GM23338 (cell line): ENCODE data around the gene LPGAT1. TPM values are rescaled to one million over a fixed set of nuclear protein-coding genes. Genes with fewer than 3 reads are reported as not detected.

Source experiments
- ATAC-seq: fragments of 200-7000 bp; cut with Tn5 transposase; 3 replicates; pipeline ENCODE4 v1.9.1; 2020
- DNase-seq: peaks from one replicate; pipeline ENCODE4 v3.0.0-alpha.2; 2015; ENCODE audit warnings: low spot score
- H2AFZ ChIP-seq: fragments of 200-600 bp; sonication (generic); 2 replicates; pipeline ENCODE4 v1.8.0; 2016; ENCODE audit warnings: antibody characterized with exemption, mild to moderate bottlenecking, moderate library complexity
- H3F3A ChIP-seq: fragments of 200-600 bp; sonication (generic); replicated peaks from 2 replicates; pipeline ENCODE4 v1.8.0; 2017; ENCODE audit warnings: antibody characterized with exemption, mixed run types, low read depth
- H3K27ac ChIP-seq: fragments of 200-600 bp; sonication (generic); 2 replicates; pipeline ENCODE4 v1.6.1; 2016; ENCODE audit warnings: low read depth
- H3K27me3 ChIP-seq: fragments of 200-600 bp; sonication (generic); 2 replicates; pipeline ENCODE4 v1.8.0; 2016; ENCODE audit warnings: mild to moderate bottlenecking, mixed run types, moderate library complexity; ENCODE audit not compliant: insufficient read depth
- H3K36me3 ChIP-seq: fragments of 200-600 bp; sonication (generic); 2 replicates; pipeline ENCODE4 v1.8.0; 2016; ENCODE audit warnings: mild to moderate bottlenecking; ENCODE audit not compliant: insufficient read depth
- H3K4me1 ChIP-seq: fragments of 200-600 bp; sonication (generic); 2 replicates; pipeline ENCODE4 v1.8.0; 2016; ENCODE audit warnings: mild to moderate bottlenecking, moderate library complexity; ENCODE audit not compliant: insufficient read depth
- H3K4me2 ChIP-seq: fragments of 200-600 bp; sonication (generic); 2 replicates; pipeline ENCODE4 v1.7.1; 2017; ENCODE audit warnings: mixed run types
- H3K4me3 ChIP-seq: fragments of 200-600 bp; sonication (generic); 2 replicates; pipeline ENCODE4 v1.6.1; 2016; ENCODE audit warnings: mixed run types
- H3K79me2 ChIP-seq: fragments of 200-600 bp; sonication (generic); replicated peaks from 2 replicates; pipeline ENCODE4 v1.8.0; 2017; ENCODE audit warnings: mild to moderate bottlenecking; ENCODE audit not compliant: insufficient read depth
- H3K9me2 ChIP-seq: fragments of 200-600 bp; sonication (generic); 2 replicates; pipeline ENCODE4 v1.8.0; 2017; ENCODE audit not compliant: insufficient read depth
- H4K20me1 ChIP-seq: fragments of 200-600 bp; sonication (generic); replicated peaks from 2 replicates; pipeline ENCODE4 v1.8.0; 2017; ENCODE audit warnings: mild to moderate bottlenecking; ENCODE audit not compliant: insufficient read depth
- H3K27ac Mint-ChIP-seq: 2 replicates; pipeline ENCODE4 v1.8.0; 2020; ENCODE audit warnings: inconsistent platforms, mild to moderate bottlenecking, moderate library complexity, mixed read lengths
- H3K27me3 Mint-ChIP-seq: 3 replicates; pipeline ENCODE4 v1.8.0; 2022; ENCODE audit warnings: low read depth, mild to moderate bottlenecking, moderate library complexity, mixed read lengths, inconsistent platforms; ENCODE audit not compliant: insufficient read depth, poor library complexity
- H3K36me3 Mint-ChIP-seq: 3 replicates; pipeline ENCODE4 v1.8.0; 2021; ENCODE audit warnings: low read depth, mild to moderate bottlenecking, inconsistent platforms, moderate library complexity, mixed read lengths
- H3K4me1 Mint-ChIP-seq: 3 replicates; pipeline ENCODE4 v1.8.0; 2020; ENCODE audit warnings: mild to moderate bottlenecking, inconsistent platforms, mixed read lengths
- H3K4me3 Mint-ChIP-seq: 3 replicates; pipeline ENCODE4 v1.8.0; 2021; ENCODE audit warnings: moderate library complexity, mild to moderate bottlenecking, inconsistent platforms, mixed read lengths
- H3K9me3 Mint-ChIP-seq: 3 replicates; pipeline ENCODE4 v1.8.0; 2020; ENCODE audit warnings: moderate library complexity, mild to moderate bottlenecking, inconsistent platforms, mixed read lengths
- CREB1 ChIP-seq: fragments of 250-450 bp; sonication (Bioruptor Pico); IDR thresholded peaks from 2 replicates; pipeline ENCODE4 v1.5.0; 2020; ENCODE audit warnings: low read depth, mild to moderate bottlenecking, moderate library complexity
- ETS1 ChIP-seq: IDR thresholded peaks from 2 replicates; pipeline ENCODE4 v1.6.1; 2016; ENCODE audit warnings: antibody characterized with exemption
- EZH2 ChIP-seq: fragments of 200-600 bp; sonication (generic); IDR thresholded peaks from one replicate; pipeline ENCODE4 v1.8.0; 2017; ENCODE audit warnings: antibody characterized with exemption, mild to moderate bottlenecking, low read depth; ENCODE audit not compliant: unreplicated experiment
- EZH2phosphoT487 ChIP-seq: fragments of 200-600 bp; sonication (generic); IDR thresholded peaks from one replicate; pipeline ENCODE4 v1.8.1; 2018; ENCODE audit warnings: antibody characterized with exemption; ENCODE audit not compliant: unreplicated experiment
- JUNB ChIP-seq: IDR thresholded peaks from one replicate; pipeline ENCODE4 v1.6.1; 2016; ENCODE audit warnings: antibody characterized with exemption; ENCODE audit not compliant: unreplicated experiment
- NANOG ChIP-seq: IDR thresholded peaks from 2 replicates; pipeline ENCODE4 v1.6.1; 2016; ENCODE audit warnings: antibody characterized with exemption, borderline replicate concordance
- POLR2AphosphoS5 ChIP-seq: IDR thresholded peaks from 2 replicates; pipeline ENCODE4 v1.6.1; 2016; ENCODE audit warnings: antibody characterized with exemption, low read depth
- STAT1 ChIP-seq: IDR thresholded peaks from one replicate; pipeline ENCODE4 v1.6.1; 2016; ENCODE audit warnings: antibody characterized with exemption; ENCODE audit not compliant: unreplicated experiment
- ZNF114 ChIP-seq: fragments of 250-450 bp; sonication (Bioruptor Pico); IDR thresholded peaks from 2 replicates; pipeline ENCODE4 v1.5.0; 2020; ENCODE audit warnings: mild to moderate bottlenecking, moderate library complexity
- ZNF331 ChIP-seq: fragments of 250-450 bp; sonication (Bioruptor Pico); IDR thresholded peaks from 2 replicates; pipeline ENCODE4 v1.5.0; 2020; ENCODE audit warnings: low read depth, mild to moderate bottlenecking, moderate library complexity
- polyA plus RNA-seq: library from polyadenylated mRNA; unstranded; fragments of >200 nt; fragmentation: Nextera tagmentation; extraction: Ambion mirVana; gene quantifications from 2 replicates; pipeline ENCODE4 v1.2.1, GENCODE V29; 2016
- total RNA-seq: library from RNA; depleted of rRNA; stranded (reverse); fragments of >200 nt; shearing (Covaris generic); gene quantifications from 2 replicates; pipeline ENCODE4 v1.2.3, GENCODE V29; 2014
- TF ChIP-seq, protein P1 (sequence below), 2 experiments: fragments of 200-600 bp in 1 of 2; sonication (generic) in 1 of 2; conservative IDR thresholded peaks; 2 replicates each; pipeline versions ENCODE4 v1.5.1 to v1.6.1; 2016 to 2017; ENCODE audit warnings: antibody characterized with exemption in 2 of 2, low read depth in 2 of 2, mild to moderate bottlenecking in 2 of 2, moderate library complexity in 1 of 2
- TF ChIP-seq, protein P2 (sequence below): IDR thresholded peaks from one replicate; pipeline ENCODE4 v1.6.1; 2018; ENCODE audit warnings: antibody characterized with exemption; ENCODE audit not compliant: unreplicated experiment
- TF ChIP-seq, protein P3 (sequence below): fragments of 250-450 bp; sonication (Bioruptor Pico); IDR thresholded peaks from 2 replicates; pipeline ENCODE4 v1.5.0; 2020; ENCODE audit warnings: mild to moderate bottlenecking, moderate library complexity

LPGAT1 gene
- total and polyA plus RNA-seq, 2 experiments from 2014 or later: 3.3 to 16.4 TPM

DNA sequence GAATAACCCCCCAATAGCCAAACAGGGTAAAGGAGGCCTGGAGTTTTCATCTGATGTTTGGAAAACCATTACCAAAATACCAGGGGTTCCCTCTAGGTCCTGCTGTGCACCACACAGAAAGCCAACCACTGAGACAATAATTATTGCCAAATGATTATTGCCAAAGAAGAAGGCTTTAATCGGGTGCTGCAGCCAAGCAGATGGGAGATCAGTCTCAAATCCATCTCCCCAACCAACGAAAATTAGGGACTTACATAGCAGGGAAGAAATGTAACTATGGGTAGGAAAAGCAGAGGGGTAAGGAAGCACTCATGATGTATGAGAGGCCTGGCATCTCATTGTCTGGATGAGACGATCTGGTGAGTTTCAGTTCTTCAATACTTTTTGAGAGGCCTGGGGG is 28.8 kb upstream of the LPGAT1 start:
- TF ChIP-seq, protein P1, sequence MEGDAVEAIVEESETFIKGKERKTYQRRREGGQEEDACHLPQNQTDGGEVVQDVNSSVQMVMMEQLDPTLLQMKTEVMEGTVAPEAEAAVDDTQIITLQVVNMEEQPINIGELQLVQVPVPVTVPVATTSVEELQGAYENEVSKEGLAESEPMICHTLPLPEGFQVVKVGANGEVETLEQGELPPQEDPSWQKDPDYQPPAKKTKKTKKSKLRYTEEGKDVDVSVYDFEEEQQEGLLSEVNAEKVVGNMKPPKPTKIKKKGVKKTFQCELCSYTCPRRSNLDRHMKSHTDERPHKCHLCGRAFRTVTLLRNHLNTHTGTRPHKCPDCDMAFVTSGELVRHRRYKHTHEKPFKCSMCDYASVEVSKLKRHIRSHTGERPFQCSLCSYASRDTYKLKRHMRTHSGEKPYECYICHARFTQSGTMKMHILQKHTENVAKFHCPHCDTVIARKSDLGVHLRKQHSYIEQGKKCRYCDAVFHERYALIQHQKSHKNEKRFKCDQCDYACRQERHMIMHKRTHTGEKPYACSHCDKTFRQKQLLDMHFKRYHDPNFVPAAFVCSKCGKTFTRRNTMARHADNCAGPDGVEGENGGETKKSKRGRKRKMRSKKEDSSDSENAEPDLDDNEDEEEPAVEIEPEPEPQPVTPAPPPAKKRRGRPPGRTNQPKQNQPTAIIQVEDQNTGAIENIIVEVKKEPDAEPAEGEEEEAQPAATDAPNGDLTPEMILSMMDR (conservative IDR thresholded peaks at IDR 0.05; ENCODE audit: low read depth in 2 of 2): no peak
- TF ChIP-seq, protein P2, sequence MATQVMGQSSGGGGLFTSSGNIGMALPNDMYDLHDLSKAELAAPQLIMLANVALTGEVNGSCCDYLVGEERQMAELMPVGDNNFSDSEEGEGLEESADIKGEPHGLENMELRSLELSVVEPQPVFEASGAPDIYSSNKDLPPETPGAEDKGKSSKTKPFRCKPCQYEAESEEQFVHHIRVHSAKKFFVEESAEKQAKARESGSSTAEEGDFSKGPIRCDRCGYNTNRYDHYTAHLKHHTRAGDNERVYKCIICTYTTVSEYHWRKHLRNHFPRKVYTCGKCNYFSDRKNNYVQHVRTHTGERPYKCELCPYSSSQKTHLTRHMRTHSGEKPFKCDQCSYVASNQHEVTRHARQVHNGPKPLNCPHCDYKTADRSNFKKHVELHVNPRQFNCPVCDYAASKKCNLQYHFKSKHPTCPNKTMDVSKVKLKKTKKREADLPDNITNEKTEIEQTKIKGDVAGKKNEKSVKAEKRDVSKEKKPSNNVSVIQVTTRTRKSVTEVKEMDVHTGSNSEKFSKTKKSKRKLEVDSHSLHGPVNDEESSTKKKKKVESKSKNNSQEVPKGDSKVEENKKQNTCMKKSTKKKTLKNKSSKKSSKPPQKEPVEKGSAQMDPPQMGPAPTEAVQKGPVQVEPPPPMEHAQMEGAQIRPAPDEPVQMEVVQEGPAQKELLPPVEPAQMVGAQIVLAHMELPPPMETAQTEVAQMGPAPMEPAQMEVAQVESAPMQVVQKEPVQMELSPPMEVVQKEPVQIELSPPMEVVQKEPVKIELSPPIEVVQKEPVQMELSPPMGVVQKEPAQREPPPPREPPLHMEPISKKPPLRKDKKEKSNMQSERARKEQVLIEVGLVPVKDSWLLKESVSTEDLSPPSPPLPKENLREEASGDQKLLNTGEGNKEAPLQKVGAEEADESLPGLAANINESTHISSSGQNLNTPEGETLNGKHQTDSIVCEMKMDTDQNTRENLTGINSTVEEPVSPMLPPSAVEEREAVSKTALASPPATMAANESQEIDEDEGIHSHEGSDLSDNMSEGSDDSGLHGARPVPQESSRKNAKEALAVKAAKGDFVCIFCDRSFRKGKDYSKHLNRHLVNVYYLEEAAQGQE: no peak
- TF ChIP-seq NANOG (no peak), ZNF114 (CRISPR knock-in tag) (no peak), POLR2AphosphoS5 (no peak), ETS1 (no peak), EZH2phosphoT487 (no peak), STAT1 (no peak), CREB1 (CRISPR knock-in tag) (no peak), ZNF331 (CRISPR knock-in tag) (no peak), EZH2 (no peak), JUNB (no peak)
- TF ChIP-seq, protein P3, sequence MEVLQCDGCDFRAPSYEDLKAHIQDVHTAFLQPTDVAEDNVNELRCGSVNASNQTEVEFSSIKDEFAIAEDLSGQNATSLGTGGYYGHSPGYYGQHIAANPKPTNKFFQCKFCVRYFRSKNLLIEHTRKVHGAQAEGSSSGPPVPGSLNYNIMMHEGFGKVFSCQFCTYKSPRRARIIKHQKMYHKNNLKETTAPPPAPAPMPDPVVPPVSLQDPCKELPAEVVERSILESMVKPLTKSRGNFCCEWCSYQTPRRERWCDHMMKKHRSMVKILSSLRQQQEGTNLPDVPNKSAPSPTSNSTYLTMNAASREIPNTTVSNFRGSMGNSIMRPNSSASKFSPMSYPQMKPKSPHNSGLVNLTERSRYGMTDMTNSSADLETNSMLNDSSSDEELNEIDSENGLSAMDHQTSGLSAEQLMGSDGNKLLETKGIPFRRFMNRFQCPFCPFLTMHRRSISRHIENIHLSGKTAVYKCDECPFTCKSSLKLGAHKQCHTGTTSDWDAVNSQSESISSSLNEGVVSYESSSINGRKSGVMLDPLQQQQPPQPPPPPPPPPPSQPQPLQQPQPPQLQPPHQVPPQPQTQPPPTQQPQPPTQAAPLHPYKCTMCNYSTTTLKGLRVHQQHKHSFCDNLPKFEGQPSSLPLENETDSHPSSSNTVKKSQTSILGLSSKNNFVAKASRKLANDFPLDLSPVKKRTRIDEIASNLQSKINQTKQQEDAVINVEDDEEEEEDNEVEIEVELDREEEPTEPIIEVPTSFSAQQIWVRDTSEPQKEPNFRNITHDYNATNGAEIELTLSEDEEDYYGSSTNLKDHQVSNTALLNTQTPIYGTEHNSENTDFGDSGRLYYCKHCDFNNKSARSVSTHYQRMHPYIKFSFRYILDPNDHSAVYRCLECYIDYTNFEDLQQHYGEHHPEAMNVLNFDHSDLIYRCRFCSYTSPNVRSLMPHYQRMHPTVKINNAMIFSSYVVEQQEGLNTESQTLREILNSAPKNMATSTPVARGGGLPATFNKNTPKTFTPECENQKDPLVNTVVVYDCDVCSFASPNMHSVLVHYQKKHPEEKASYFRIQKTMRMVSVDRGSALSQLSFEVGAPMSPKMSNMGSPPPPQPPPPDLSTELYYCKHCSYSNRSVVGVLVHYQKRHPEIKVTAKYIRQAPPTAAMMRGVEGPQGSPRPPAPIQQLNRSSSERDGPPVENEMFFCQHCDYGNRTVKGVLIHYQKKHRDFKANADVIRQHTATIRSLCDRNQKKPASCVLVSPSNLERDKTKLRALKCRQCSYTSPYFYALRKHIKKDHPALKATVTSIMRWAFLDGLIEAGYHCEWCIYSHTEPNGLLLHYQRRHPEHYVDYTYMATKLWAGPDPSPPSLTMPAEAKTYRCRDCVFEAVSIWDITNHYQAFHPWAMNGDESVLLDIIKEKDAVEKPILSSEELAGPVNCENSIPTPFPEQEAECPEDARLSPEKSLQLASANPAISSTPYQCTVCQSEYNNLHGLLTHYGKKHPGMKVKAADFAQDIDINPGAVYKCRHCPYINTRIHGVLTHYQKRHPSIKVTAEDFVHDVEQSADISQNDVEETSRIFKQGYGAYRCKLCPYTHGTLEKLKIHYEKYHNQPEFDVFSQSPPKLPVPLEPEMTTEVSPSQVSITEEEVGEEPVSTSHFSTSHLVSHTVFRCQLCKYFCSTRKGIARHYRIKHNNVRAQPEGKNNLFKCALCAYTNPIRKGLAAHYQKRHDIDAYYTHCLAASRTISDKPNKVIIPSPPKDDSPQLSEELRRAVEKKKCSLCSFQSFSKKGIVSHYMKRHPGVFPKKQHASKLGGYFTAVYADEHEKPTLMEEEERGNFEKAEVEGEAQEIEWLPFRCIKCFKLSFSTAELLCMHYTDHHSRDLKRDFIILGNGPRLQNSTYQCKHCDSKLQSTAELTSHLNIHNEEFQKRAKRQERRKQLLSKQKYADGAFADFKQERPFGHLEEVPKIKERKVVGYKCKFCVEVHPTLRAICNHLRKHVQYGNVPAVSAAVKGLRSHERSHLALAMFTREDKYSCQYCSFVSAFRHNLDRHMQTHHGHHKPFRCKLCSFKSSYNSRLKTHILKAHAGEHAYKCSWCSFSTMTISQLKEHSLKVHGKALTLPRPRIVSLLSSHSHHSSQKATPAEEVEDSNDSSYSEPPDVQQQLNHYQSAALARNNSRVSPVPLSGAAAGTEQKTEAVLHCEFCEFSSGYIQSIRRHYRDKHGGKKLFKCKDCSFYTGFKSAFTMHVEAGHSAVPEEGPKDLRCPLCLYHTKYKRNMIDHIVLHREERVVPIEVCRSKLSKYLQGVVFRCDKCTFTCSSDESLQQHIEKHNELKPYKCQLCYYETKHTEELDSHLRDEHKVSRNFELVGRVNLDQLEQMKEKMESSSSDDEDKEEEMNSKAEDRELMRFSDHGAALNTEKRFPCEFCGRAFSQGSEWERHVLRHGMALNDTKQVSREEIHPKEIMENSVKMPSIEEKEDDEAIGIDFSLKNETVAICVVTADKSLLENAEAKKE (CRISPR knock-in tag): no peak

More for the DNA sequence above, 28.8 kb upstream of the LPGAT1 start:
- H3K9me3 Mint-ChIP-seq: peaks cover 35% of the 10 kb centered on the region
- no peak for DNase-seq
- ATAC-seq: no peak
- H3K4me1 ChIP-seq: 0 out of 2 replicates have a peak, but pooled peaks cover 2% of the 10 kb centered on the region
- no peaks in the 10 kb centered on the region for H3K27me3 ChIP-seq
- no peak overlapping the region for H3K4me3 ChIP-seq
- H3K27ac ChIP-seq: no peak overlapping the region
- H3K4me1 Mint-ChIP-seq: peaks cover 10% of the 10 kb centered on the region; the same call in 2 of the 3 replicates
- H2AFZ ChIP-seq: no peak overlapping the region
- no peak overlapping the region for H3K4me2 ChIP-seq
- H4K20me1 ChIP-seq: no peaks in the 10 kb centered on the region
- peaks cover 3% of the 10 kb centered on the region; the same call in 1 of the 3 replicates for H3K36me3 Mint-ChIP-seq
- no peak overlapping the region for H3K27ac Mint-ChIP-seq
- H3K79me2 ChIP-seq: no peaks in the 10 kb centered on the region
- no peaks in the 10 kb centered on the region; the same call in 1 of the 2 replicates for H3K9me2 ChIP-seq
- no peaks in the 10 kb centered on the region for H3K36me3 ChIP-seq
- no peaks in the 10 kb centered on the region for H3F3A ChIP-seq
- peaks cover 5% of the 10 kb centered on the region for H3K27me3 Mint-ChIP-seq
- no peak overlapping the region for H3K4me3 Mint-ChIP-seq
